Transverse colon (tissue), 3 donors: ENCODE measurements around the gene CYSRT1.

Source experiments
- POLR2A ChIP-seq: fragments of 450-650 bp; IDR thresholded peaks from one replicate; pipeline ENCODE4 v1.6.1; 2016; ENCODE audit warnings: antibody characterized with exemption, mild to moderate bottlenecking, moderate library complexity
- TF ChIP-seq, protein P1 (sequence below), 5 experiments: fragments of 200-600 bp in 3 of 5; fragments of 450-650 bp in 2 of 5; sonication (generic) in 3 of 5; IDR thresholded peaks; 1 replicate in 2 of 5; 2 replicates in 3 of 5; pipeline ENCODE4 v1.5.1; 2016 to 2017; ENCODE audit warnings: antibody characterized with exemption in 5 of 5, inconsistent platforms in 3 of 5, mild to moderate bottlenecking in 2 of 5, moderate library complexity in 1 of 5

DNA sequence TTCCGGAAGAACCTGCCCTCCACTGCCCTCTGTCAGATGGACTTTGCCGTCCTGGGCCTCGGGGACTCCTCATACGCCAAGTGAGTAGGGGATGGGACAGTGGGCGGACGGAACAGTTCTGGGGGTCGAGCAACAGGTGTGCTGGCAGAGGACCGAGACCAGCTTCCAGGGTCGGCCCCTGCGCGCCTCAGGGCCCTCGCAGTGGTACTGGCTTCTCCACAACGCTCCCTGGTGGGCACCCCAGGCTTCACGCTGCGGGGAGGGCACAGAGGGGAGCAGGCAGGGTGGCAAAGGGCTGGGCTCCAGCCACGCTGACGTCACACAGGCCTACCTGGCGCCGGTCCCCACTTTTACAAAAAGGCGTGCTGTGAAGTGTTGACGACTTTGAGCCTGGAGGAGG is 12.5 kb upstream of the CYSRT1 start:
- TF ChIP-seq, protein P1, sequence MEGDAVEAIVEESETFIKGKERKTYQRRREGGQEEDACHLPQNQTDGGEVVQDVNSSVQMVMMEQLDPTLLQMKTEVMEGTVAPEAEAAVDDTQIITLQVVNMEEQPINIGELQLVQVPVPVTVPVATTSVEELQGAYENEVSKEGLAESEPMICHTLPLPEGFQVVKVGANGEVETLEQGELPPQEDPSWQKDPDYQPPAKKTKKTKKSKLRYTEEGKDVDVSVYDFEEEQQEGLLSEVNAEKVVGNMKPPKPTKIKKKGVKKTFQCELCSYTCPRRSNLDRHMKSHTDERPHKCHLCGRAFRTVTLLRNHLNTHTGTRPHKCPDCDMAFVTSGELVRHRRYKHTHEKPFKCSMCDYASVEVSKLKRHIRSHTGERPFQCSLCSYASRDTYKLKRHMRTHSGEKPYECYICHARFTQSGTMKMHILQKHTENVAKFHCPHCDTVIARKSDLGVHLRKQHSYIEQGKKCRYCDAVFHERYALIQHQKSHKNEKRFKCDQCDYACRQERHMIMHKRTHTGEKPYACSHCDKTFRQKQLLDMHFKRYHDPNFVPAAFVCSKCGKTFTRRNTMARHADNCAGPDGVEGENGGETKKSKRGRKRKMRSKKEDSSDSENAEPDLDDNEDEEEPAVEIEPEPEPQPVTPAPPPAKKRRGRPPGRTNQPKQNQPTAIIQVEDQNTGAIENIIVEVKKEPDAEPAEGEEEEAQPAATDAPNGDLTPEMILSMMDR (IDR thresholded peaks at IDR 0.05) = no peak
- no peak for TF ChIP-seq POLR2A
